WTC11 (cell line): Measurements from ENCODE around the gene GRAMD4.

ENCODE experiments used
- CREM ChIP-seq: sonication (generic); formaldehyde crosslinking; IDR thresholded peaks from 2 replicates; pipeline ENCODE4 v1.8.1; 2022; ENCODE audit warnings: mild to moderate bottlenecking, missing genetic modification reagents, moderate library complexity
- CTCF ChIP-seq: fragments of 200-600 bp; IDR thresholded peaks from 2 replicates; pipeline ENCODE4 v1.8.0; 2022; ENCODE audit warnings: antibody characterized with exemption
- HMGXB4 ChIP-seq: sonication (generic); formaldehyde crosslinking; IDR thresholded peaks from 2 replicates; pipeline ENCODE4 v1.8.1; 2023; ENCODE audit warnings: mild to moderate bottlenecking, moderate library complexity, missing genetic modification reagents
- SP1 ChIP-seq: sonication (generic); formaldehyde crosslinking; conservative IDR thresholded peaks from 2 replicates; pipeline ENCODE4 v1.8.1; 2022; ENCODE audit warnings: missing genetic modification reagents
- USF2 ChIP-seq: sonication (generic); formaldehyde crosslinking; IDR thresholded peaks from 2 replicates; pipeline ENCODE4 v1.8.1; 2023; ENCODE audit warnings: mild to moderate bottlenecking, missing genetic modification reagents, moderate library complexity

GRCh38 chr22:46619240-46619829 is 851 bp upstream of the GRAMD4 start:
- TF ChIP-seq HMGXB4 (CRISPR knock-in tag), result no peak
- TF ChIP-seq CREM (CRISPR knock-in tag), result no peak
- no peak for TF ChIP-seq SP1
- no peak for TF ChIP-seq USF2 (CRISPR knock-in tag)
- TF ChIP-seq CTCF, result no peak
